ENCODE results near the gene CREBRF. TPM values are rescaled to one million over a fixed set of nuclear protein-coding genes. Genes with fewer than 3 reads are reported as not detected.

CREBRF gene
- total and polyA plus RNA-seq, 2 experiments from 2014 or later = 2.0 to 3.5 TPM

- 0 out of 2 replicates have a peak overlapping the region, but pooled peaks have one; percentile 41 for H3K4me2 ChIP-seq
- no peaks in the 10 kb centered on the region for H3K27me3 ChIP-seq (ENCODE audit: insufficient read depth)
- Mint-ChIP-seq H3K4me1 (no peaks in the 10 kb centered on the region), H3K9me3 (no peaks in the 10 kb centered on the region), H3K36me3 (ENCODE audit: low read depth) (peaks cover 6% of the 10 kb centered on the region; the same call in 2 of the 3 replicates), H3K4me3 (no peak overlapping the region), H3K27me3 (ENCODE audit: insufficient read depth, low read depth, poor library complexity) (no peaks in the 10 kb centered on the region), H3K27ac (no peak overlapping the region)
- ATAC-seq (peak; percentile 59), DNase-seq (ENCODE audit: low spot score) (no peak)
- H3F3A ChIP-seq (replicated peaks; ENCODE audit: low read depth) = no peaks in the 10 kb centered on the region
- no peak overlapping the region for H2AFZ ChIP-seq
- no peaks in the 10 kb centered on the region for H3K36me3 ChIP-seq (ENCODE audit: insufficient read depth)
- peak overlapping the region; percentile 78; the same call in 1 of the 2 replicates for H3K27ac ChIP-seq (ENCODE audit: low read depth)
- H3K79me2 ChIP-seq (replicated peaks; ENCODE audit: insufficient read depth) = peaks cover 46% of the 10 kb centered on the region
- peaks cover 7% of the 10 kb centered on the region for H3K4me1 ChIP-seq (ENCODE audit: insufficient read depth)
- no peak for TF ChIP-seq NANOG (IDR thresholded peaks at IDR 0.05; ENCODE audit: borderline replicate concordance)
- TF ChIP-seq ZNF331 (CRISPR knock-in tag; IDR thresholded peaks at IDR 0.05; ENCODE audit: low read depth) = no peak
- no peak for TF ChIP-seq ETS1 (IDR thresholded peaks at IDR 0.05)
- TF ChIP-seq EZH2phosphoT487 (IDR thresholded peaks at IDR 0.05; ENCODE audit: unreplicated experiment) = no peak
- no peak for TF ChIP-seq CTCF (conservative IDR thresholded peaks at IDR 0.05; ENCODE audit: low read depth in 2 of 2)
- TF ChIP-seq ZNF114 (CRISPR knock-in tag; IDR thresholded peaks at IDR 0.05) = no peak
- H3K9me2 ChIP-seq (ENCODE audit: insufficient read depth) = no peaks in the 10 kb centered on the region
- peaks cover 12% of the 10 kb centered on the region; the same call in 1 of the 2 replicates for H4K20me1 ChIP-seq (replicated peaks; ENCODE audit: insufficient read depth)
- no peak overlapping the region for H3K4me3 ChIP-seq
These were observed 27.3 kb upstream of the CREBRF start for GRCh38 chr5:173028811-173029327.

DNA sequence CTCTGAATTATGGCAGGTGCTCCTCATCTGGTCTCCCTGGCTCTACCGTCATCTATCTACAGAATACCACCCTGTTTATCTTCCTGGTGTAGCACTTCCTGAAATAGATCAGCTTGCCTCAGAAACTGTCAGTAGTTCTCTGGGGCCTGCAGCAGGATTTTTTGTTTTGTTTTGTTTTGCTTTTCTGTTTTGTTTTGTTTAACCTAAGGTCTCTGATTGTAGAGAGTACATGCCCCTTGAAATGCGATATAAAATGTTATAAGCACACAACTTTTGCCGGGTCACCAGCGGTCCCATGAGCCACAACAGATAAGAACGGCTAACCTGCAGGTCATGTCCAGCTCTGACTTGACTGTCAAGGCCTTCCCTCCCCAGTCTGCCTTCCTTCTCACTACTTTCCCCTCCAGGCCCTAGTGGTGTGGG, 26.6 kb upstream of the CREBRF start:
- DNase-seq (ENCODE audit: low spot score) = no peak
- no peak for TF ChIP-seq ZNF331 (CRISPR knock-in tag; IDR thresholded peaks at IDR 0.05; ENCODE audit: low read depth)
- TF ChIP-seq ETS1 (IDR thresholded peaks at IDR 0.05) = no peak
- TF ChIP-seq EZH2phosphoT487 (IDR thresholded peaks at IDR 0.05; ENCODE audit: unreplicated experiment) = no peak
- no peak for TF ChIP-seq JUNB (IDR thresholded peaks at IDR 0.05; ENCODE audit: unreplicated experiment)
- TF ChIP-seq NANOG (IDR thresholded peaks at IDR 0.05; ENCODE audit: borderline replicate concordance) = no peak
- no peak for TF ChIP-seq STAT1 (IDR thresholded peaks at IDR 0.05; ENCODE audit: unreplicated experiment)
- TF ChIP-seq ZNF462 (CRISPR knock-in tag; IDR thresholded peaks at IDR 0.05) = no peak

More for the DNA sequence above, 26.6 kb upstream of the CREBRF start:
- H3K27ac Mint-ChIP-seq = no peak overlapping the region
- no peaks in the 10 kb centered on the region for H3K27me3 ChIP-seq (ENCODE audit: insufficient read depth)
- H3K4me2 ChIP-seq = no peak overlapping the region
- peaks cover 5% of the 10 kb centered on the region; the same call in 2 of the 3 replicates for H3K36me3 Mint-ChIP-seq (ENCODE audit: low read depth)
- no peak overlapping the region for H3K27ac ChIP-seq (ENCODE audit: low read depth)
- peaks cover 46% of the 10 kb centered on the region for H3K79me2 ChIP-seq (replicated peaks; ENCODE audit: insufficient read depth)
- peaks cover 12% of the 10 kb centered on the region for H3K4me1 ChIP-seq (ENCODE audit: insufficient read depth)
- no peaks in the 10 kb centered on the region for H3K36me3 ChIP-seq (ENCODE audit: insufficient read depth)
- H3K9me3 Mint-ChIP-seq = no peaks in the 10 kb centered on the region
- H3K4me3 ChIP-seq = no peak overlapping the region
- no peaks in the 10 kb centered on the region for H3F3A ChIP-seq (replicated peaks; ENCODE audit: low read depth)
- peaks cover 13% of the 10 kb centered on the region; the same call in 1 of the 2 replicates for H4K20me1 ChIP-seq (replicated peaks; ENCODE audit: insufficient read depth)
- no peak overlapping the region for H2AFZ ChIP-seq
- H3K4me3 Mint-ChIP-seq = no peak overlapping the region
- H3K27me3 Mint-ChIP-seq (ENCODE audit: insufficient read depth, low read depth, poor library complexity) = no peaks in the 10 kb centered on the region
- no peaks in the 10 kb centered on the region for H3K4me1 Mint-ChIP-seq
- H3K9me2 ChIP-seq (ENCODE audit: insufficient read depth) = no peaks in the 10 kb centered on the region
- no peak for ATAC-seq
